HG03196 (cell line): ENCODE results near the gene VCAN.

Source experiments
- ATAC-seq: cut with Tn5 transposase; IDR thresholded peaks from one replicate; pipeline ENCODE4 v1.9.1; 2021; ENCODE audit not compliant: unreplicated experiment

VCAN gene

DNA sequence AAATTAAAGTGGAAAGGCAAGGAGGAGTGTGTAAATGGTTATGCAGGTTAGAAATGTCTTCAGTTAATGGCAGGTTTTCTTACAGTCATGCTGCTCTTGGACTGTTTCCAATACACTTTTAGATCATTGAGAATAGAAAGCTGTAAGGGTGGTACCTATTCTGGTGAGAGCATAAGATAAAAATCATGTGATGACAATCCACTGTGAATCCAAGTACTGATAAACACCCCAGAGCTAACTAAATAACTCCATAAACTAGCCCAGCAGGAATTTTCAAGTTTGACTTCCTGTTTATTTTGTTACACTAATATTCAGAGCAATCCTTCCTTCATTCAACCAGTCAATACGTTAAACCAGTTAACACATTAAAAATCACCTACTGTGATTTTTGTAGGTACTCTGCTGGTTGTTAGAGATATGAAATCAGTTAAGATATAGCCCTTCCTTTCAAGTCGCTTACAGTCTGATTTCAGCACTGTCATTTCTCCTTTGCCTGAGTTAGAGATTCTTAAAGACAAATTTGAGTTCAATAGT, 22.6 kb downstream of the VCAN start:
- no peak for ATAC-seq

DNA sequence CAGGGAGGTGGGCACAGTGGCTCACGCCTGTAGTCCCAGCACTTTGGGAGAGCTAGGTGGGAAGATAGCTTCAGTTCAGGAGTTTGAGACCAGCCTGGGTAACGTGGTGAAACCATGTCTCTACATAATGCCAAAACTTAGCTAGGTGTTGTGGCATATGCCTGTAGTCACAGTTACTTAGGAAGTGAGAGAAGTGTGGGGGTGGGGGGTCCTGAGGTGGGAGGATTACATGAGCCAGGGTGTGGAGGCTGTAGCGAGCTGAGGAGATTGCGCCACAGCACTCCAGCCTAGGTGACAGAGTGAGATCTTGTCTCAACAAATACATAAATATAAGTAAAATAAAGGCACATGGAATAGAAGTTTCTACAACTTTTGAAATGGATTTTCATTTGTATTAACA, 23.1 kb downstream of the VCAN start:
- no peak for ATAC-seq

DNA sequence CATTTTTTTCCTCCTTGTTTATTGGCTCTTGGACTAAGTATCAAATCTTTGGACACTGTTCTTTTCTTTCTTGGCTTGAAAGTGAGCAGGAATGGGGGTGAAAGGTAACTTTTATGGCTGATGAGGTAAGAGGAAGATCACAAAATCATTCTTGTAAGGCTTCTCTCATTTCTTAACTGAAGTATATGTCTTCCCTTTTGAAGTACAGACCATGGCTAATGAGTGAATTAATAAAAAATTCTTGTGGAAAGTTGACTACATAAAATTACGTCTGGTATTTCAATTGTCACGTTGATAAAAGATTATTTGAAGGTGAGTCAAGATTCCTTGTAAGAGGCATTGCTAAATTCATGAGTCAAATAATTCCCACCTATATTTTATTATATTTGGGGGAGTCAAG, 25.1 kb downstream of the VCAN start:
- ATAC-seq = no peak

DNA sequence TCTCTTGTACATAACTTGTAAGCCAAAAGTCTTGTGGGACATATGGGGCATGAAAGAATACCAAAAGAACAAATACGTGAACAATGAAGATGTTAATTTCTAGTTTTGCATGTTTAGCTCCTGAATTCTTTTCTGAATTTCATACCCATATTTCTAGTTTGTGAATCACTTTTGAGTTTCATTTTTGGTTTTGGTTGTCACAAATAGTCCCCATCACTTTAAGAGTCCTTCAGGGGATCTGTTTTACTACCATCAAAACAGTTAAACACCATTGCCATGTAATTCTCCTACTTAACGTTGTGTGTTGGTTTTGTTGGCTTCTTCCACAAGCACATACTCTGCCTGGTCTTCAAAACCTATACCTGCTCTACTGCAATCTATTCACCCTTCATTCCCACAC, 27.0 kb downstream of the VCAN start:
- peak; percentile 55 for ATAC-seq

DNA sequence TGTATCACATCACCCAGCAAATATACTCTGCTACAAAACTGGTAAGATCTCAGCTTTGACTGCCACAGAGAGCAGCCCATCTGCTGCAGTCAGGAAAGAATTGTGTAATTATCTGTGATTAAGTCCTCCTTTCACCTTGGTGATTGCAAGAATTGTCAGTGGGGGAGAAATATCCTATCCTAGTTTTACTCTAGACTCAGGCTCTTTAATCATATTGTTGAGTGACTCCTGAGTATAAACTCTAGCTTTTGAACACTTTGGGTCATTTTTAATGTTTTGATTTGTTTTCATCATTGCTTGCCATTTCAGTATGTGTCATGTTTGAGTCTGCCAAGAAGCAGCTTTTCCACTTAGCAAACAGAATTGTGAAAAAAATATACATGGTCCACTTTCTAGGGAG, 32.1 kb downstream of the VCAN start:
- no peak for ATAC-seq

DNA sequence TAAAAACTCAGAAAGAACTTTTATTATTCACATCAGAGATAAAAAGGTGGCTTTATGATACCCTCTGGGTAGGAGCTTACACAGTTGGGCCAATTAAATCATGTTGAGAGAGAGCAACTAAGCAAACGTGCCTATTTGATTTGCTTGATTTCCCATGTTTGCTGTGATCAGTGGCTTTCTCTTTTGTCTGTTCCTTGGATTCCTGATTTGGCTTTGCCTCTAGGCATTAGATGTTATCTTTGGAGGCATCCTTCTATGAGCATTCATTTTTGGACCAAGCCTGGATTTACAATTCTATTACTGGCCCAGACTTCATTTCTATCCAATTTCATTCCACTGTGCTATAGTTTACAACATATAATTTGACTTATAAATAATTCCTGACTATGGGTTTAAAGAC, 35.9 kb downstream of the VCAN start:
- ATAC-seq = no peak

DNA sequence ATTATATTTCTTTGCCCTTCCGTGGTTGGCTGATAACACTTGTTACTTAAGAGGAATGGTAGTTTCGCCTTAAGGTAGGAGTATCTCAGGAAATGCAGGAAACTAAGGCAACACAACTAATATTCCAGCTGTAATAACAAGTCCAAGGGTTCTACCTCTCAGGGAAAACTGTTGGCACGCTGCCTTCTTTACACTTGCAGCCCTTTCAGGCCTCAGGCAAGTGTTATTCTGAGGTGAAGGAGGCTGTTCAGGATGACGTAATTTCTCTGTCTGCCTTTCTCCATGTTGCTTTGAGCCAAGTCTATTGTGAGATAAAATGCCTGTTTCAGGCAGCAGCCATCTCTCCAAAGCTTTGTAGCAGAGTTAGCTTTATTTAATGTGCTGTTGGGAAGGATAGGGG, 38.0 kb downstream of the VCAN start:
- no peak for ATAC-seq

DNA sequence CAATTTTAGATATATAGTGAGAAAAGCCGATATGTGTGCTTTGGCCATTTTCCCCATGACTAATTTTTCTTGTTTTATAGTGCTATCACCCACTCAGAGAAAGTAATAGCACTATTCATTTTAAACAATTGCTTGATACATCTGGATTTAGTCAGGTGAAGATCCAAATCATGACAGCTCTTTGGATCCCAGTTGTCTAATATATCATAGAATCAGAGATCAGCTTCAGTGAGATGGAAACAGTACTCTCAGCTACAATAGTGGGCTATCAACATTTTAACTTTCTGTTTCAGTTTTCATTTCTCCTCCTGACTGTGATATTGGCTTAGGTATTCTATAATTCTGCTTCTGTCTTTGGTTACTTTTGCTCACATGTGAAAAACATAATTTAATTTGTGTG, 38.7 kb downstream of the VCAN start:
- peak; percentile 89 for ATAC-seq

DNA sequence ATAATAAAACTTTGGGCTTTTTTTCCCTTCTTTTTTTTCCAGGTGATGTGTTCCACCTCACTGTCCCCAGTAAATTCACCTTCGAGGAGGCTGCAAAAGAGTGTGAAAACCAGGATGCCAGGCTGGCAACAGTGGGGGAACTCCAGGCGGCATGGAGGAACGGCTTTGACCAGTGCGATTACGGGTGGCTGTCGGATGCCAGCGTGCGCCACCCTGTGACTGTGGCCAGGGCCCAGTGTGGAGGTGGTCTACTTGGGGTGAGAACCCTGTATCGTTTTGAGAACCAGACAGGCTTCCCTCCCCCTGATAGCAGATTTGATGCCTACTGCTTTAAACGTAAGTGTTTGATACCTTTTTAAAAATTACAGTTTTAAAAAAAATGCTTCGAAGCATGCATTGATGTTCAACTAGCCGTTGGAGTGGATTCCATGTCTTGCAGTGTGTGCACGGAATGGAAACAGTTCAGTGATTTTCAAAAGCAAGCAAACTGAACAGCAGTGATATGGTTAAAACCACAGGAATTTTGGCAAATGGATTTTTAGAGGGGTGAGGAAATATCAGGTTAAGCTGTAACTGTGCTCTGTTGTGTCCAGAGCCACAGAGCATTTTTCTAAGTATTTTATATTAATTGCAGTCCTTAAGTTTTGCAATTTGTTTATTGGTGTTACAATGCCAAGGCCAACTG, 40.7 kb downstream of the VCAN start:
- ATAC-seq = no peak

DNA sequence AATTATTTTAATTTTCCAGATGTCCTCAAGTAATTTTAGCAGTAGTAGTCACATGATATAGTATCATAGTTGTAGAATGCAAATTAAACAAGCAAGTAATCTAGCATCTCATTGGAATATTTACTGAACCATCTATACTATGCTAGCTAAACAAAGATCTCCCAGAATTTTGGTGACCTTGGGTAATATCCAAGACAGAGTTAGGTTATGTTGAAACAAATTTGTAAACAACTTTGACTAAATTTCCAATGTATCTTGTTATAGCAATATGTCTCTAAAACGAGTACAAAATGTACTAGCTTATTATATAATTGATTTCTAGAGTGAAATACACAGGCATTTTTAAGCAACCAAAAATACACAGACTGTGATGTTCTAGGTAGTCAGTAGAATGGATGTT, 41.5 kb downstream of the VCAN start:
- no peak for ATAC-seq

DNA sequence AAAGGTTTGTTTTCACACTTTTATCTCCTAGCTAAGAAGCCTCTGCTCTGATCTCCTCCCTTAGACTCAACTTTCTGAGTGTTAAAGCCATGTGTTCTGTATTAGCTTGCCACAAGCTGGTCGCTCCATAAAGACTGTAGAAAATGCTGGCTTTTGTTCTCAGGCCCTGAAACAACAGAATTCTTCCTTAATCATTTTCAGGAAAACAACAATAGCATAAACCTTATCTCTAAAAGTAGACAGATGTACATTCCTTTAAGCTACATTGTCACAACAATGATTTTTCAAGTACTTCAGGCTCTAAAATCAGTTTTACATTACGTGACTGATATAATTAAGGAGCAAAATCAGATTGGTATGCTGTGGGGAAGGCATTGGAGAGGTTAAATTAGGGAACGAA, 41.9 kb downstream of the VCAN start:
- ATAC-seq = no peak

DNA sequence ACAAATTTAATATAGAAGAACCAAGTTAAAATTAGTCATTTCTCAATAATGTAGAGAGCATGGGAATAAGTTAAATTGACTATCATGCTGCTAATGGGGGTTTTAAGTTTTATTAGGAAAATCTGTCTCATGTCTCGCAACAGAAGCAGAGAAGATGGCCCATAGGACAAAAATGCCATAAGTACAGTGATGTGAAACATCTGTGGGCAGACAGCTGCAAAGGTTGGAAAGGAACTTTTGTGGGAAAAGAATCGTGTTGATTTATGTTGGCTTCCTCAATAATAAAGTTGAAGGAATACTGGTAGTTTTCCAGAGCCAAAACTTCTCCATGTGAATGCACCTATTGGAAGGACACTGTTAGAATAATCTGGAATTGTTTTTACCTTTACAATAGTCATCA, 44.8 kb downstream of the VCAN start:
- no peak for ATAC-seq

DNA sequence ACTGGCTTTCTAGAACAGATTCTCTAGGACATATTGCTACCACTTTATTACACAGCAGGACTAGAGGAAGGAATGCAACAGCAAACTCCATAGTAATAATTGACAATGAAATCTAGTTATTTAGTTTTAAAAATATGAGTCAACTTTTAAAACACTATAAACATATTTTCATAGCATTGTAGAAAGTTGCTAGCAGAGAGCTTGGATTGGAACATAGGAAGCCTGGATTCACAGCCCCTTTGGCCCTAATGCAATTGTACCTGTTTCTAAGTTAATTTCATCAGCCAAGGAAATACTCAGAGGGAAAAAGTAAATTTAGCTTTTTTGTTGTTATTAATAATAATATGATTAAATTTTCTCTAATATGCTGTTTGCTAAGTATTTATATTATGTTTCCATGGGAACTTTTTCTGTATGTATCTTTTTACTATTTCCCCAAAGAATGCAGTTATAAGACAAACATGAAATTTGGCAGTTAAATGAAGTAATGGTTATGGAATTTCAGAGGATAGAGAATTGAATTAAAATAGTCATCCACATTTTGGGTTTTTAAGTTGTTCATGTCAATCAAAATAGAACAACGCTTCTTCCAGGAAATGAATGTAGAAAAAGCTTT, 45.6 kb downstream of the VCAN start:
- ATAC-seq = no peak

DNA sequence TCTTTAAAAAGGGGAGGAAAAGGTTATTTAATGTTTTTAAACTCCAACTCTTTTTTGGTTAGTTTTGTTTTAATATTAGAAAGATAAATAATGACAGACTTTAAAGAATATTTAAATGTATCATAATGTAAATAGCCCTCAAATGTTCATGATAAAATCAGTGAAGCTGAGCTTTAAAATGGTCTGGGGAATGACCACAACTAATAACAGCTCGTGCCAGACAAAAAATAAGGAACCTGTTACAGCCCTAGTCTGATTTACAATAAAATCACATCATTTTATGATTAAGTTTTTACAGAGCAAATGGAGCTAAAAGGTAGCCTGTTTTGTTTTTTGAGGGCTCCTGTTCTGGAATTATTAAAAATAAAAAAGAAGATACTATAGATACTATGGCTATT, 46.1 kb downstream of the VCAN start:
- no peak for ATAC-seq

DNA sequence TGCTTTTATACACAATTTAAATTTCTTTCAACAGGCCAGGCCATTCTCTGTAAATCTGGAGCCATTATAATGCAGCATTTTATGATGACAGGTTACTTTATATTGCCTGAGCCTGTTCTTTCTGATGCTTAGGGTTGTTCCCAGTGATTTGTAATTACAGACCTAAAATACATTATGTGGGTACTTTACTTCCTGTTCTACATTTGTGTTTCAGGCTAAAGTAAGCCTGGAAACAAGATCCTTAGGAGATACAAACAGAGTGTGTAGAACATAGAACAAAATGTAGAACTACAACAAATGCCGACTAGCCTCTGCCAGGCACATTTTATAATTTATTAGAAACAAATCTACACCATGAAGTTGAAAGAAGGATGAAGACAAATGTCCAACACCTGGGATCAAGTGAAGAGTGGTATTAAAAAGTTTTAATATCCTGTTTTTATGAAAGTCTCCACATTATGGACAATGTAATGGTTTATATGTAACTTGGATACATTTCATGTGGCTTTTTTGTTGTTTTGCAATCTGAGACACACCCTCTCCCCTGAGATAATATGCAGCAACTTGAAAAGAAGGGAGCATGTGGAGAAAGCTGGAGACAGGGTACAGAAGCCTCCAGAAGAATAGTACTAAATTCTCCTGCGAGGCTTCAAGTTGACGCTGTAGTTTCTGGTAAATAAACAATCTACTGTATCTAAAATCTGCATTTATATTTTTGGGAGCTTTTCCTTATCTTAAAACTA, 46.9 kb downstream of the VCAN start:
- no peak for ATAC-seq

DNA sequence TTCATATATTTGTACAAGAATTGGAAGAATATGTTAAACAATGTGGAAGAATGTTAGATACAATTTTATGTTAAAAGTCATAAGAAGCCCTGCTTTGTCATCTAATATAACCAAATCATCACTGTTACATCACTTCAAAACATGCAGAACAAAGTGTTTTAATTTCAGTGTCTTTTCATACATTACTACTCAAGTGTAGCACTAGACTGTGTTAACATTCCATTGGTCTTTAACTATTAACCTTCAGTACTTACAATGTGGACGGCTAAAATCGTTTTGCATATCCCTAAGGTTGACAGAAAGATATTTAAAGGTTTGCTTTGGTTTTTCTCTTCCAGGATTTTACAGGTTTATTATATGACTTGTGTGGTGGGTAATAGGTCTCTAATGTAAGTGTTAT, 50.9 kb downstream of the VCAN start:
- no peak for ATAC-seq

DNA sequence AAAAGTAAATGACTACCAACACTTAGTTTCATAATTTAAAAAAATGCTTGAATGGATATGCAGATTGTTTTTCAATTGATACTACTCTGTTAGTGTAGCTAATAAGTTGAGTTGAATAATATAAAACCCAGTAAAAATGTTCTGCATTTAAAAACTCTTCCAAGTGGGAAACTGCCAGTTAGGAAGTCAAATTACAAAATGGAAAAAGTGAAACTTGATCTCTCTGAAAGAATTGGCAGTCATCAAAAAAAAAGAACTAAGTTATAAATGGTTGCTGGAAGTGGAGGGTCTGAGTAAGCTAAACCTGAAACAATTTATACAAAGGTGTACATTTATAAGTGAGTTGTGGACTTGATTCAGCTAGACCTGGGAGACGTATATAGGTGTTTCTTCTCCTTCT, 52.4 kb downstream of the VCAN start:
- no peak for ATAC-seq

DNA sequence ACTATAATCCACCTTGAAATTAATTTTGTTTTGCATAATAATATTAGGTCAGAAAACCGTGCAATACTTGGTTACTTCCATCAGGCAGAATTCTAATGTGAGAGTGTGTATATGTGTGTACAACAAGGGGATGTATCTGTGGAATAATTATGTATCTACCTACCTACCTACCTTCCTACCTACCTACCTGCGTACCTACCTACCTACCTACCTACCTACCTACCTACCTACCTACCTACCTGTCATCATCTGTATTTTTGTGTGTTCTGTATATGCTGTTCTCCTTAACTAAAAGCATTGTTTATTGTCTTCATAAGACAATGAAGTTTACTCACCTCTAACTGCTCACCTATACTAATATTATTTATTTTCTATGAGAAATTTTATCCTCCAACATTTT, 52.8 kb downstream of the VCAN start:
- ATAC-seq = no peak

DNA sequence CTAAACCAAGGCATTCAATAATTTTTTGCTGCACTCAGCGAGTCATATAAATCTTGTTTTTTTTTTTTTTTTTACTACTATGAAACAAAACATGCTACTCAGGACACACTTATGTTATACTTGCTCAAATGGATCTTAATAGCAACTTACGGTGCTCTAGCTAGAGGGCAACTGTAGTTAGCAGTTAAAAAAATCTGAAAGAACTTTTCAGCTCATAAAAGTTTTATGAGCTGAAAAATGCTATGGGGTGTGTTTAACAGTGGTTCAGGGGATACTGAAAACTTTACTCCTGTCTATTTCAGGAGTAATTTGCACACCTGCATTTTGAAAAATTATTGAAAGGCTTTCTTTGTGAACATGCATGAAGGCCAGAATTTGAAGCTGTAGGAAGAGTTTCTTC, 53.4 kb downstream of the VCAN start:
- ATAC-seq = no peak

DNA sequence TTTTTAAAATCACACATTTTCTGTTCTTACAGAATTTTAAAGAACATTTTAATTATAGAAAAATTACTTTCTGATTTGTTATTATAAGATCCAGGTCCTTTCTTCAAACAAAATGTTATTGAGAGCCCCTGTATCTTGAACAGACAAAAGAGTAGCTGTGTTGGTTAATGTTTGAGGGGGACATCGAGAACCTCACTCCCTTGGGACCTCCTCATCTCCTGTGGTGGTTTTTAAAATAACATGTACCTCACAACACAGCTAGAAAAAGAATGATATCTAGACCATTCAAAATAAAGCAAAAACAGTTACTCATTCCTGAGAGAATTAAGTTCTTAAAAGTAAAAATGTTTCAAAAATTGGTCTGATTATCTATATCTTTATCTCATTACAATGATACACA, 54.7 kb downstream of the VCAN start:
- no peak for ATAC-seq

DNA sequence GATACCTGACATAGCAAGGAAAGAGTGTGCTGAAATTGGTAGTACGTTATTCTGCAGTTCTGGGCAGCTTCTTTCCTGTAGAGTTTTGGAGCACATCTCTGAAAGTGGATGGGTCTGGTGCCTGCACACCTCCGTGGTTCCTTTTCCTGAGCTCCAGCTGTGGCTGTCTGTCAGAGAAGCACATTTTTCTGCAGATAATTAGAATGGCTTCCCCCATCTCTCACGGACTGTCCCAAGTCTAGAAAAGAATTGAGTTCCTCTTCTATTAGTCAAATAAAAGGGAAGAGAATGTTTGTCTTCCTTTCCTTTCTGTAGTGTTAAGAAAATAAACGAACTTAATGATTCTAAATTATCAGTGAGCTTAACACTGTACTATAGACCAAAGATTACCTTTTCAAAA, 55.7 kb downstream of the VCAN start:
- no peak for ATAC-seq

DNA sequence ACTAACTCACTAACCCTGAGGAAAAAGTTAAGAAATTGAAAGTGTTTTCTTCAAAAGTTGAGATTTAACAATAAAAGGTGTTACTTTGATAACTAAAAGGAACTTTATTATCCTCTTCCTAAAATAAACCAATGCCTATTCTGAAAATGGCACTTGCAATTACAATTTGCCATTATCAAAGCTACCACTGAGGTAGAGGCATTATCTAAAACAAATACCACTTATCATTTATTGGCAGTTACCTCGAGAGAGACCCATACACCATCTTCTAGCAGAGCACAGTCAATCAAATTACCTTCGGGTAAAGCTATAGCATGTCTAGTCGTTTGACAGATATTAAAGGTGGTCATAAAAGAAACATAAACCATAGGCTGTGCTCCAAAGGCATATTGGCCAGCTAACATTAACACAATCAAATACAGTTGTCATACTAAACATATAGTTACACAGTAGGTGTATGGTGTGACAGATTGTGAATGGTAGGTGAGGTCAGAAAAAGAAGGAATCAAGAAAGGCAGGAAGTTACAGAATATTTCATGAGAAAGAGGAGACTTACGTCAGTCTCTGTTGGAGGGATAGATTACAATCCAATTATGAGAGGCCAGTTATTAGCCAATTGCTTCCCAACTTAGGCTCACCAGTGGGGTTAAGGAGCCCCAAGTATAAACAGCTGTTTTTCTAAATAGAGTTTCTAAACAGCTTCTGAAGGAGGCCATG, 56.3 kb downstream of the VCAN start:
- ATAC-seq = no peak
